GM18502 (cell line): ENCODE results near the gene C3orf70.
"Not testable (repeated sequence)": the region's sequence is repeated elsewhere in the genome, so short reads cannot be mapped to it uniquely, and the experiment has no call there.

Source experiments
- ATAC-seq: cut with Tn5 transposase; IDR thresholded peaks from one replicate; pipeline ENCODE4 v1.9.1; 2021; ENCODE audit warnings: mild to moderate bottlenecking; ENCODE audit not compliant: unreplicated experiment, poor library complexity

C3orf70 gene

DNA sequence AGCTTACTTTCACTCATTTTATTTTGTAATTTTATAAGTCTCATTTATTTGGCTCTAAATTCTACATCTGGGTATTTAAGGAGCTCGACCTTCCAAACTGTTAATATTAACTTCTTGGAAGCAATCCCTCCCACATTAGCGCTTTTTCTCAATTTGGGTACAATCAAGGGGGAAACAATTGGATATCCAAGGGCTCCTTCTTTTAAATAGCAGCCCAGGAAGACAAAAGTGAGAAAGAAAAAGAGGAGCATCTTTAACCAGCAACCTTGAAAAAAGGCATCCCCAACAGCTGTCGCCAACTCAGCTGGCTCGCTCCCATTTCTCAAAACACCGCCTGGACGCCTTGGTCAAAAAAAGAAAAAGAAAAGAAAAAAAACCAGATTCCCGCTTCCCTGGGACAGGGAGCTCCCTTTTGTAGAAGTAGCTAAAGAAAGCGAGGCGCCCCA, 873 bp downstream of the C3orf70 start:
- ATAC-seq, result no peak

DNA sequence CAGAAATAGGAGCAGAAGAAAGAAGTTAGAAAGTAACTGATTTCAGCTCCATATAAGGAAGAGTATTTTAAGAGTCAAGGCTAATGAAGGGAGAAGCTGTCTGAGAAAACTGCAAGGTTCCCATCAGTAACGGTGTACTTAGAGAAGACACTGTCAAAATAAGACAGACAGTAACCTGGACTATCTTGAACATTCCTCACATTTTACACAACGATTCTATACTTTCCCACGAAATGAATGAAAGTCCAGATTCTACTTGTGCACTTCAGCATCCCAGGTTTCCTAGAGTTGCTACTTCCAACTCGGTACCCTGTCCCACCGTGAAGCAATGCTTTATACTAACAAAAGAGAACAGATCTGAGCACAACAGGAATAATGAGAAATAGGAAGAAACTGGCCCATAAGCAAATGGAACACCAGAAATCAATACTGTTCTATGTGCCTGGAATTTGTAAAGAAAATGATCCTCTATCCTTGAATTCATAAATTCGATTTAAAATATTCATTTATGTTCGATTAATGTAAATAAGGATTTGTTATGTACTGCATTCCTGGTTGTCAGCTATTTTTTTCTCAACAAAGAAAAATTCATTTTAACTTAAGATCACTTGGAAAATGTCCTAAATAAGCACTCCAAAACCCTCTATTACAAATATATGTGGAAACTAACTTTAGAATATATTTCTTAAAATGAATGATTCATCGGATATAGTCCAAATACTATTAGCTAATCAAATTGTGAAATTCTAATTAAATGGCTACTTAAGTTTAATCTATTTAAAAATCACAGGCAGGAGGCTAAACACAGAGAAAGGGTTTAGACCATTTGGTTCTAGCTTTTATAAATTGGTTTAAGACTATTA, 1.5 kb downstream of the C3orf70 start:
- ATAC-seq, result no peak

DNA sequence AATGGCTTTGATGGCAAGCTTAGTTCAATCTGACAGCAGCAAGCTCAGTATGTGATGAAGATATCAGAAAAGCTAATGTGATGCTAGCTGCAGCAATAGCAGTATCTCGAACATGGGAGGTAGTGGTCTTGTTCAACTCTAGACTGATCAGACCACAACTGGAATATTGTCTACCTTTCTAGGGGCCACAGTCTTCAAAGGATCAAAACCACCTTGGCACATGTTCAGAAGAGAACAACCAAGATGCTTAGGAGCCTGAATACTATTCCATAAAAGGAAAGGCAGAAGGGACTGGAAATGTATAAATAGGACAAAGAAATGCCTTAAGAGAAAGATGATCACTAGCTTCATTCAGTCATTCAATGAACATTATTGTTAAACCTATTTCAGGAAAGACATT, 2.3 kb downstream of the C3orf70 start:
- no peak for ATAC-seq

DNA sequence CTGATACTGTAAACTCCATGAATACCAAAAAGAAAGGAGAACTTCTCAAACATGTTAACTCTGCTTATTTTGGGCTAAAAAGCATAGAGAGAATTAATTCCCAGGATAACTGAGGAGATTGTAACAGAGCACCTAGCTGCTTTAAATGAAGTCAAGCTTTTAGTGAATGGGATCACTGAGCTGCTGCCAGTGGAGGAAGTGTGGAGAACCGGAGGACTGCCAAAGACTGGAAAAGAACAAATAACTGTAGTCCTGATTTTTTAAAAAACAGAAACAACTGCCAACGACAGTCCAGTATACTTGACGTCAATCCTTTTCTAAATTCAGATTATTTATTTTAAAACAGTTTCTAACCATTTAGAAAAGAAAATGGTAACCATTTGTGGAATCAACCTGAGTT, 3.3 kb downstream of the C3orf70 start:
- ATAC-seq, result no peak

DNA sequence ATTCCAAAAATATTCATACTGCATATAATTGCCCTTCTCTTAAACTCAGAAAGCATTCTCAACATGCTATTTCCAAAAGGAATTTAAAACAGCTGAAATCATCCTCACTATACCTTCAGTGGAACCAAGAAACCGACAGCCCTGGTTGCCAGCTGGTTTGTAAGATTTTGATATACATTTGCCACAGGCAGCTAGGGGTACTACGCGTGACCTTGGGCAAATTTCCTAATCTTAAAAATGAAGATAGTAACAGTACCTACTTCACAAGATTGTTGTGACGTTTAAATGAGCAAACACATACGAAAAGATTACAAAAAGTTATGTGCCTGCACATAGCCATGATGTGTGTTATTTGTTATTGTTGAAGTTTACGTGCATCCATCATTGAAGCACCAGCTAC, 7.3 kb downstream of the C3orf70 start:
- ATAC-seq, result no peak

DNA sequence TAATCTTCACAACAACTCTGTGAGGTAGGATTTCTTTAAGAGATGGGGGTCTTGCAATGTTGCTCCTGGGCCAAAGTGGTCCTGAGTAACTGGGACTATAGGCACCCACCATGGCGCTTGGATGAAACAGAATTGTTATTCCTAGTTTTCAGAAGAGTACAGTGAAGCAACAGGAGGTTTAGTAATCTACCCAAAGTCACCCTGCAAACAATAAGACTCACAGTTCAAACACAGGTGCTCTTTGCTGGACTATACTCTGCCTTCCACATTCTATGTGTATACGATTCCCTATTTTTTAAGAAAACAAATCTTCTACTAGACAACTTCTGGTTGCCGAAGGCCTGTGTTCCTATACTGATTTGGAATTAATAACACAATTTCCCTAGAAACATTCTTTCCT, 8.1 kb downstream of the C3orf70 start:
- no peak for ATAC-seq

DNA sequence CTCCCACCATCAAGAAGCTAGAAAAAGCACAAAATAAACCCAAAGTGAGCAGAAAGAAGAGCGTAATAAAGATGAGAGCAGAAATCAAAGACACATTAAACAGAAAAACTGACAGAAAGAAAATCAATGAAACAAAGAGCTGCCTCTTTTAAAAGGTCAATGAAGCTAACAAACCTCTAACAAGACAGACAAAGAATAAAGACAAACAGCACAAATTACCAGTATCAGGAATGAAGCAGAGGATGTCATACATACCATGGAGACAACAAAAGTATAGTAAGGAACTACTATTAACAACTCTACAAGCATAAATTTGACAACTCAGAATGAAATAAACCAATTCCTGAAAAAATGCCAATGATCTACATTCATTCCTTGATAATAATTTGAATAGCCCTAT, 15.0 kb downstream of the C3orf70 start:
- ATAC-seq, result no peak

DNA sequence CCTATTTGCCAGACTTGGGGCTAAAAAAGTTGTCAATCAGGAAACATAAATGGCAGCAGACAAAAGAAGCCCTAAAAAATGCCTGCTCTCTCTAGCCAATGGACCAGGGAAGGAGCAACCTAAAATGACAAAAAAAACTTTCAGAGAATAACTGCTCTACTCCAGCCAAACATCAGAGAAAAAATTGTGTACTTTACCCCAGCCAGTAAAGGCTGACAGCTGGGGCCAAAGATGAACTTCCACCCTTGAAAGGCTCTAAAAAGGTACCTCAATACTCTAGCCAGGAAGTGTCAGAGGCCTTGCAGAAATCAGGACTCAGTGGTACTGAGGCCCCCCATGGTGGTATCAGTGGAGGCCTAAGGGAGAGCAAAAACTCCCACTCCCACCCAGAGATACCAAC, 18.4 kb downstream of the C3orf70 start:
- ATAC-seq, result no peak

DNA sequence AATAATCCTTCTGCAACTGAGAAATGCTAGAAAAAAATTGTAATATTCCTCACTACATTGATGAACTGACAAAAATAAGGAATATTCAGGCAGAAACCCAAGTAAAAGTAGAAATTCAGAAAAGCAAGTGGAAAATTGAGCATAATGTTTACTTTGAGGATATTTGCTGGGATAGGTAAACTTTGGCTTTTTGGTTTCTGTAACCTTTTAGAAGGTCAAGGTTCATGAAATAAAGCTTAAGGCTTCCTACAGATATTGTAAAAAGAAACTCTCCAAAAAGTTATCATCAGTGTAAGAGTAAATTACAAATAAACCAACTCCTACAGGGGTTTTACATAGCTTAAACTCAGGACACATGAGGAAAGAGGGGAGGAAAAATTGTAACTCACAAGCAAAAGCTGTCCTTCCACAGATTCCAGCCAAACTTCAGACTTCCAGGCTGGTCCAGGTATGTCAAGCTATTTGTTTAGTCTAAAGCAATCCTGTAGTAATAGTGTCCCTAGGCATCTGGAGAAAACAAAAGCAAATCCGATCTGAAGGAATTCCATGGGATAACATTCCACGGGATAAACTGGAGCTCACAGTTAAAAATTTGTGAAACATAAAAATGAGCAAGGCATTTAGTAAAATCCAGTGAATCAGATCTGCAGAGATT, 21.1 kb downstream of the C3orf70 start:
- ATAC-seq, result no peak

DNA sequence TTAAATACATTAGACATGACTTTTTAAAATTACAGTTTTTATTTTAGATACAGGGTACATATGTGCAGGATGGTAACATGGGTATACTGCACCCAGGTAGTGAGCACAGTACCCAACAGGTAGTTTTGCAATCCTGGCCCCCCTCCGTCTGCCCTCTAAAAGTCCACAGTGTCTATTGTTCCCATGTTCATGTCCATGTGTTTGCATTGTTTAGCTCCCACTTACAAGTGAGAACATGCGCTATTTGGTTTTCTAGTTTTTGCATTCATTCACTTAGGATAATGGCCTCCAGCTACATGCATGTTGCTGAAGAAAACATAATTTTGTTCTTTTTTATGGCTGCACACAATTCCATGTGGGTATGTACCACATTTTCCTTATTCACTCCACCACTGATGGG, 23.8 kb downstream of the C3orf70 start:
- no peak for ATAC-seq

DNA sequence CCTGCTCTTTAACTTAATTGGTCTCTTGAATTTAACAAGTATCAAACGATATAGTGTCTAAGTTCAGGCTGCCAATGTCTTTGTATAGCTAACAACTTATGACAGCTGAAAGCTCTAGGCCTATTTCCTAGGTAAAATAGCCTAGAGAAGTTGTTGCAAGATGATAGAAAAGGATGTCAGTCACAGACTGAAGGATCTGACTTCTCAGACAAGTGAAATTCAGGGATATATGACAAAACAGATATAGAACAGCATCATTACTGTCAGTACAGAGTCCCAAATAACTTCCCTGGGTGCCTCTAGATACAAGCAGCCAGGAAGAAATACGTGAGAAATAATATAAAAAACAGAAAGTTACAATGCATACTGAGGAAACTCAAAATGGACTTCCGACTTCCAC, 26.7 kb downstream of the C3orf70 start:
- no peak for ATAC-seq

DNA sequence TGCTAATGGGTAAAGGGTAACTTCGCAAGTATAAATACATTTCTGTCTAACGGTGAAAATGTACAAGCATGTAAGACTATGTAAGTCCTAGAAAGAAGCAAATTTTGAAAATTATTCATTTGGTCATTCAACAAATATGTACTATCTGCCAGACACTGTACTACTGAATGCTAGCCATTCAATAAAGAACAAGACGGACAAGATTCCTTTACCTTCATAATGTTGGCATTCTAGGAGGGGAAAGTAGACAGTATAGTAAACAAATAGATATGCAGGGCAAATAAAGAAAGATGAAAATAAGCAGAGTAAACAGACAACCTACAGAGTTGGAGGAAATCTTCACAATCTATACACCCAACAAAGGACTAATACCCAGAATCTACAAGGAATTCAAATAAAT, 32.7 kb downstream of the C3orf70 start:
- no peak for ATAC-seq

DNA sequence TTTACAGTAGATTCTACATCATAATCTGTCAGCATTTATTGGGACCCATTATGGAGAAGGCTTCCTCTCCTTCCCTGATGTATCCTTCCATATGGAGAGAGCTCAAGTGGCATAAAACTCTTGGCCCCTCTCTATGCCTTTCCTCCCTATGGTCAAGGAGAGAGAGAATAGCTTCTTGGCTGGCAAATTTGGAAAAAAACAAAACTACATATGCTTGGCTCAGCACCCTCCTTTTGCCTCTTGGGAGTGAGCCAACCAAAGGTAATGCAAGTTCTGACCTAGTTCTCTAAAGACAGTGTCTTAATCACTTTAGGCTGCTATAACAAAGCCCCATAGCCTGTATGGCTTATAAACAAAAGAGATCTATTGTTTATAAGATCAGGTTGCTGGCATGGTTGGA, 37.5 kb downstream of the C3orf70 start:
- ATAC-seq, result no peak

DNA sequence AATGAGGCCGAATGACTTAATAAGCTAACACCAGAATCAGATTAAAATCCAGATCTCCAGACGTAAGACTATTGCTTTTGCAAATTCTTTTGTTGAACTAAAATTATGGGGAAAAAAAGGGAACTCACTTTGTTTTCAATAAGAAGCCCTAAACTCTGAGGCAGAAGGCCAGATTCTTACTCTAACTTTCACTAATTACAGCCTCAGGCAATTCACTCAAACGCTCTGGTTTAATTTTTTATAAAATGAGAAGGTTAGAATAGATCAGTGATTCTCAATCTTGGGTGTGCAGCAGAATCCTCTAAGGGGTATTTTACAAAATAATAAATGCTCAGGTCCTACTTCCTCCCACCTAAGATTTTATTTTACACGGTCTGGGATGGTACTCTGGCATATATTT, 38.1 kb downstream of the C3orf70 start:
- ATAC-seq, result no peak

DNA sequence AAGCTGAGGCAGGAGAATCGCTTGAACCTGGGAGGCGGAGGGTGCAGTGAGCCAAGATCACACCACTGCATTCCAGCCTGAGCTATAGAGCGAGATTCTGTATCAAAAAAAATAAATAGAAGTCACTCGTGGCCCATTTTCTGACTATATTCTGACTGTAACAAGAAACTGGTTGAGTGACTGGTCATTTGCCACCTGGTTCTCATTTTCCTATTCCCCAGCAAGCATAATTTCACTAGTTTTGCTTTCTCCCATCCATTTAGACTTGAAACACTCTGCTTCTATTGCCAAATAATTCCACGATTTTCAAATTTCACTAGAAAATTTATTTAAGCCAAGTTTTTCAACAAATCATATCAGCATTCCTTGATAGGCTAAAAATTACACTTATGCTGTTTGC, 40.7 kb downstream of the C3orf70 start:
- no peak for ATAC-seq

DNA sequence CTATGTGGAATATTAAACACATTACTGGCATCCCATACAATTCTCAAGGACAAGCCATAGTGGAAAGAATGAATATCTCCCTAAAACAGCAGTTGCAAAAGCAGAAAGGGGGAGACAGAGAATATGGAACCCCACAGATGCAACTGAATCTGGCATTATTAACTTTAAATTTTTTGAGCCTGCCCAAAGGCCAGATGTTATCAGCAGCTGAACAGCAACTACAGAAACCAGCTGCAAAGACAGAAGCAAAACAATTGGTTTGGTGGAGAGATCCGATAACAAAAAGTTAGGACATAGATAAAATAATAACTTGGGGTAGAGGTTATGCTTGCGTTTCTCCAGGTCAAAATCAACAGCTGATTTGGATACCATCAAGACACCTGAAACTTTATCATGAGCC, 43.8 kb downstream of the C3orf70 start:
- ATAC-seq, result not testable (repeated sequence)

DNA sequence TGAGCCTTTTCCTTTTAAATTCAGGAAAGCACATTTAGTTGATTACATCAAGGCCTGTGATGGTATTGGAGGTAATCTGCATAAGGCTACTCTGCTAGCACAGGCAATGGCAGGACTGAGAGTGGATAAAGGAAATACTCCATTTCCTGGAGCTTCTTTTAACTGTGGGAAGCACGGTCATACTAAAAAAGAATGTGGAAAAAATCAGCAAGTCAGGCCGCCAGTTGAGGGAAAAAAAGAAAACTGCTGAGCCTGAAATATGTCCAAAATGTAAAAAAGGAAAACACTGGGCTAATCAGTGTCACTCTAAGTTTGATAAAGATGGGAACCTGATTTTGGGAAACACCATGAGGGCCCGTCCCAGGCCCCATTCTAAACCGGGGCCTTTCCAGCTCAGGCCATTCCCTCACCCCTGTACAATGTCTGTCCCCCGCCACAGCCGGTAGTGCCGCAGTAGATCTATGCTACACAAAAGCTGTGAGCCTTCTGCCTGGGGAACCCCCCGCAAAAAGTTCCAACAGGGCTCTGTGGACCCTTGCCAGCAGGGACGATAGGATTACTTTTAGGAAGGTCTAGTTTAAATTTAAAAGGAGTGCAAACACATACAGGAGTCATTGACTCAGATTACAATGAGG, 46.5 kb downstream of the C3orf70 start:
- not testable (repeated sequence) for ATAC-seq

DNA sequence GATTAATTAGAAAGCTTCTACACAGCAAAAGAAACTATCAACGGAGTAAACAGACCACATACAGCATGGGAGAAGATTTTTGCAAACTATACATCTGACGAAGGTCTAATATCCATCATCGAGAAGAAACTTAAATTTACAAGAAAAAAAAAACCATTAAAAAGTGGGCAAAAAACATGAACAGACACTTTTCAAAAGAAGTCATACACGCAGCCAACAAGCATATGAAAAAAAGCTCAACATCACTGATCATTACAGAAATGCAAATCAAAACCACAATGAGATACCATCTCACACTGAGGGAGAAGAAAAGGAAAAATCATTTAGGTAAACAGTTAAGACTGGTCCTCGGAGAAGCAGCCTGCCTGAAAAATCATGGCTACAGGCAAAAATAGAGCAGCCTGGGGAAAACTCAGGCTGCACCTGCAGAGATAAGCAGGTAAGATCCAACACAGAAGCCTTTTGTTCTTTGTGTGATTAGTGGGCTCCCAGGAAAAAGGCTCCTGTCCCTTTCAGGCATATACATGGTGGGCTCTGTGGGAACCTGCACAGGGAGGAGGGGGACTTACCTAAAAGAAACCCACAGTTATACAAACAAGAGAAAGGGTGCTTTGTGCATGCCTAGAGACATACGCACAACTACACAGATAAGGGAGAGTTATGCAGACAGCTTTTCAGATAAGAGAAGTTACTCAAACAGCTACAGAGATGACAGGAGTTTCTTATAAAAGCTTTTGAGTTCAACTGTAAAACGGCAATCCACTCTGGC, 49.3 kb downstream of the C3orf70 start:
- no peak for ATAC-seq

DNA sequence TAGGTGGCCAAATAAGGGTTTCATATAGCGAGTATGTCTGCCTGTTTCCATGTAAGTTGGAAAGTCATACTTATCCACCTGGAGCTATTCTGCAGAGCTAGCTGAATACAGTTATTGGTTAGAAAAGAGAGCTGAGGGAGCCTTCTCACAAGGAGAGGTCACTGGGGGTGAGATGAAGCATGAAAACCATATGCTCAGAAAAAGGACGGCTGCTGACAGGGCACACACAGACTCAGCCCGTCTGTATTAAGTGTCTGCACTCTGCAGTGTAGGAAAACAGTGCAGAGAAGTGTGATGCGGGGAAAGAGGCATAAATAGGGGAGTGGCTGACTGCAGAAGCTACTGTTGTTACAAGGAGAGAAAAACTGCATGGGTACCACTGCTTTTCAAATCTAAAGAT, 58.2 kb downstream of the C3orf70 start:
- ATAC-seq, result no peak

DNA sequence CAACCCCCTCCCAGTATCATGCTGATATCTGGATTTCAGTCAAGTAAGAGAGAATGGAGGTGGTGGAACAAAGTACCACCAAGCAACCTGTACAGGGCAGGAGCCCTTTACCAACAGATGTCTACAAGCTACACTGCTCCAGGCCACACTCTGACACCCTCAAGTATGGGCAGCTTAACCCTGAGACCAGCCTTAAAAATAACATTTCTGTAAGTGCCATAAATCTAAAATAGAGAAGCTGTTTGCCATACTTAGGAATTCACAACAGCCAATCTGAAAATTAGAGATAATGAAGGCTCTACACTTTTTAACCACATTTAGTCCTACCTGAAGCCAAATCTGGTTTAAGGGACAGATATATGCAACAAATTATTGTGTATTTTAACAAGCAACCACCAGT, 59.7 kb downstream of the C3orf70 start:
- ATAC-seq, result no peak

DNA sequence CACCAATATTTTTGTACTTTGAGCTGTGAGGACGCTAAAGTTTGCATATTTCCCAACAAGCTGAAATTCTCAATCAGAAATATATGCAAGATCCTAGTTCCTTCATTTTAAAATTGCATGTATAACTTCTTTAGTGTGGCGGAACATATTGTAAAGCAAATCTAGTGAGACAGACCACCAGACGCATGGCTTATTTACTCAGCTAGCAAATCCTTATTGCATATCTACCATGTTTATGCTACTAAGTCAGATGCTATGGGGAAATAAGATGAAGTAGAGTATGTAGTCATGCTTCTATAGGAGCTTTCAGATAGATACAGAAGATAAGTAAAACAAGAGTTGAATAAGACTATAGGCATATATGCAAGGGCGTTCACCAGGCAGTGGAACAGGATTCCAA, 62.0 kb downstream of the C3orf70 start:
- no peak for ATAC-seq
